HEK293T (cell line): ENCODE results near the gene EZR.

ENCODE experiments used
- ARNT ChIP-seq: fragments of 450-650 bp; IDR thresholded peaks from 2 replicates; pipeline ENCODE4 v1.6.1; 2017; ENCODE audit warnings: mild to moderate bottlenecking
- BHLHE40 ChIP-seq: fragments of 450-650 bp; IDR thresholded peaks from 2 replicates; pipeline ENCODE4 v1.6.1; 2016; ENCODE audit warnings: mild to moderate bottlenecking, moderate library complexity, borderline replicate concordance
- ELF4 ChIP-seq: fragments of 450-650 bp; IDR thresholded peaks from 2 replicates; pipeline ENCODE4 v1.6.1; 2017; ENCODE audit warnings: antibody characterized with exemption
- FOXA1 ChIP-seq: fragments of 450-650 bp; IDR thresholded peaks from 2 replicates; pipeline ENCODE4 v1.6.1; 2016; ENCODE audit warnings: mild to moderate bottlenecking
- FOXK2 ChIP-seq: fragments of 450-650 bp; IDR thresholded peaks from 2 replicates; pipeline ENCODE4 v1.6.1; 2016; ENCODE audit warnings: mild to moderate bottlenecking
- LEF1 ChIP-seq: fragments of 450-650 bp; IDR thresholded peaks from 2 replicates; pipeline ENCODE4 v1.6.1; 2017; ENCODE audit warnings: mild to moderate bottlenecking, borderline replicate concordance
- PKNOX1 ChIP-seq: fragments of 450-650 bp; IDR thresholded peaks from 2 replicates; pipeline ENCODE4 v1.6.1; 2016
- SP1 ChIP-seq: fragments of 450-650 bp; IDR thresholded peaks from 2 replicates; pipeline ENCODE4 v1.6.1; 2017
- SUZ12 ChIP-seq: fragments of 450-650 bp; IDR thresholded peaks from 2 replicates; pipeline ENCODE4 v1.6.1; 2016; ENCODE audit warnings: mild to moderate bottlenecking
- TARDBP ChIP-seq: fragments of 450-650 bp; IDR thresholded peaks from 2 replicates; pipeline ENCODE4 v1.6.1; 2016
- ZNF384 ChIP-seq: fragments of 450-650 bp; IDR thresholded peaks from 2 replicates; pipeline ENCODE4 v1.6.1; 2016

GRCh38 chr6:158830736-158831135 lies 11.6 kb upstream of the EZR start:
- TF ChIP-seq SP1 (no peak), FOXK2 (no peak), ZNF384 (no peak), BHLHE40 (no peak), ARNT (no peak), ELF4 (no peak), LEF1 (no peak), TARDBP (no peak), FOXA1 (no peak), SUZ12 (no peak), PKNOX1 (no peak)
